ENCODE results near the gene EPS8.
"Not testable (repeated sequence)": the region's sequence is repeated elsewhere in the genome, so short reads cannot be mapped to it uniquely, and the experiment has no call there.

The EPS8 gene

DNA sequence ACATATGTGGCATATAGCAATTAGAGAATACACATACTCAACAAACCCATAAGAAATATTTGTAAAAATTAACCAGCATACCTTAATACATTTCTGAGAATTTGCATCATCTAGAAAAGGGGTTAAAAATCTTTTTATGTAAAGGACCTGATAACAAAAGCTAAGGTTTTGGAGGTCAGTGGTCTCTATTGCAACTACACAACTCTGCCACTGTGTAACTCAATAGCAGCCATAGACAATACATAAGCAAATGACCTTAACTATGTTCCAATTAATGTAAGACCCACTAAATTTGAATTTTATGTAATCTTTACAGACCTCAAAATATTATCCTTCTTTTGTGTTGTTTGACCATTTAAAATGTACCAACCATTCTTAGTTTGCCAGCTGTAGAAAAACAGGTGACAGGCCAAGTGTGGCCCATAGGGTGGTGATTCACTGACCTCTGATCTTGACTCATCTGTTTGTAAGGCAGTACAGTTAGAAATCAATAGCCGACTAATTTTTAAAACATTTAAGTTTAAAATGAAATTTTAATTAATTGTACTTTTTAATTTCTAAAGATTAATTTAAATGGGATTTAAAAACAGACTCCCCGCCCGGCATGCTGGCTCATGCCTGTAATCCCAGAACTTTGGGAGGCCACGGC, 7.4 kb upstream of the EPS8 start:
- no peak for DNase-seq

DNA sequence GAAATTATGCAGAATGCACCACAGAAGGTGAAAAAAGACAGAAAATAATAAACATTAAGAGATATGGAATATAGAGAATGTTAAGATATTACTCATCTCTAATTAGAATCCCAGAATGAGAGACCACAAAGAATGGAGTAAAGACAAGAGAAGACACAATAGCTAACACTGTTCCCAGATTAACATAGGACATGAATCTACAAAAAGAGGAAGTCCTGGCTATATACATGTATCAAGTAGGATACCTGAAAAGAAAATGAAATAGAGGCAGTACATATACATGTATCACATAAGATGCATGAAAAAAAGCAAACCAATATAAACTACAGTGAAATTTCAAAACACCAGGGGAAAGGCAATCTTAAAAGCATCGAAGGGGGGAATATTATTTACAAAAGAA, 5.6 kb upstream of the EPS8 start:
- no peak for DNase-seq

DNA sequence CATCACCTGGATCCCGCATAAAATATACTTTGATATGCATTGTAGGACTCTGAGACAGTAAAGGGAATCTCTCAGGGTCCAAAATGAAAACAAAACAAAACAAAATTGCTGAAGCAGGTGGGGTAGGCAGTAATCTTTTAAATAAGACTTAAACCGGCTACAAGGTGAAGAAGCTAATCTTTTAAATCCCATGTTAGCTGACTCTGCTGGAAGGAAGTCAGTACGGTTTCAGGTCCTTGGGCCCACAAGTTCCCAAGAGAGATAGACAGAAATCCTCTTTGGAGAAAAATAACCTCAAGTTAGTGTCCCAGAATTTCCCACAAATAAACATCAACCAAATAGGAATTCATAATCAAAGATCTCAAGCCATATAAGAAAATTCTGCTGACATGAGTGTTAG, 5.0 kb upstream of the EPS8 start:
- DNase-seq, result no peak

- peak in 1 of 2 experiments; percentile 7 for DNase-seq
Measured at GRCh38 chr12:15788233-15789219, 662 bp downstream of the EPS8 start.

- DNase-seq, result no peak
Measured at GRCh38 chr12:15787778-15788177, 1.4 kb downstream of the EPS8 start.

- DNase-seq, result no peak
Measured at GRCh38 chr12:15786772-15787171, 2.4 kb downstream of the EPS8 start.

GRCh38 chr12:15783288-15783687, 5.9 kb downstream of the EPS8 start:
- no peak for DNase-seq

DNA sequence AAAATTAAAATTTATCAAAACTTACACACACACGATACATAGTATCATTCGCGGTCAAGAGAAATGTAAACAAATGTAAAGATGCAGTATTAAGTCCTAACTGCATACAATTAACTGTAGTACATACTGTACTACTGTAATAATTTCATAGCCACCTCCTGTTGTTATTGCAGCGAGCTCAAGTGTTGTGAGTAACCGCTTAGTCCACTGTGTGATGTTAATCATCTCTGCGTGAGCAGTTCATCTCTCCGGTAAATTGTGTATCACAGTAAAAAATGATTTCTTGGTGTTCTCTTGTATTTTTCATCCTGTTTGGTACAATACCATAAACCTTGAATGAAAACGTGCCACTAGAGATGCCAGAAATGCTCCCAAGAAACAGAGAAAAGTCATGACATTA, 6.5 kb downstream of the EPS8 start:
- DNase-seq, result no peak

DNA sequence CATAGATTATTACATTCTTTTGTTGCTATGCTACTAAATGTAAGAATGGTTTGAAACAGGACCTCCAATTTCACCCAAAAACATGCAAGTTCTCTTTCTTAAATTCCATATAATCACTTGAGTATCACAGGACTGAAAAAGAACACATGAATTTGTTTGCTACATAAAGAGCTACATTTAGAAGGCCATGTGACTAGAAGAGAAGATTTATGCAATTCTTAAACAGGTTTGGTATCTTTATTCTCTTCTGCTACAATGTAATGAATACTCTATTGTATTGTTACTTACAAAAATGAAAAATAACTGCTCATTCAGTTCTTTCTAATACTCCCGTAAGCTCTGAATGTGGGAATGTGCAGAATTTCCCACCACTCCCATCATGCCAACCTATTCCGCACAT, 9.3 kb downstream of the EPS8 start:
- no peak for DNase-seq

GRCh38 chr12:15778126-15778525, 11.1 kb downstream of the EPS8 start:
- no peak for DNase-seq

GRCh38 chr12:15777355-15778012, 11.7 kb downstream of the EPS8 start:
- DNase-seq, result no peak

DNA sequence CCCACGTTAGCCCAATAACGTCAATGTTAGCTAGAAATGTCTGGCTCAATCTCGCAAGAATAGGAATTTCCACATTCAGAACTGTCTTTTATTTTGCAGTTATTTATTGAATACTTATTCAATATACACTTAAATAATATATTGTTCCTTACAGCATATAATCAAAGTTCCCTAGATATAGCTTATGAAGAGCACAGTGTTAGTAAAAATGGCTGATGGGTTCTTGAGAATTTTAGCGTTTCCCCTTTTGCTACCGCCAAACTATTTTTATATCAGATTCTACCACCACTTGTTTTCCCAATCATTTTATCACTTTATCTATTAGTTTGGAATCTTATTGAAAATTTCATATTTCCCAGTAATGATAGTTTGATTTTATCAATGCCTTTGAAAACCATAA, 12.7 kb downstream of the EPS8 start:
- DNase-seq, result no peak

DNA sequence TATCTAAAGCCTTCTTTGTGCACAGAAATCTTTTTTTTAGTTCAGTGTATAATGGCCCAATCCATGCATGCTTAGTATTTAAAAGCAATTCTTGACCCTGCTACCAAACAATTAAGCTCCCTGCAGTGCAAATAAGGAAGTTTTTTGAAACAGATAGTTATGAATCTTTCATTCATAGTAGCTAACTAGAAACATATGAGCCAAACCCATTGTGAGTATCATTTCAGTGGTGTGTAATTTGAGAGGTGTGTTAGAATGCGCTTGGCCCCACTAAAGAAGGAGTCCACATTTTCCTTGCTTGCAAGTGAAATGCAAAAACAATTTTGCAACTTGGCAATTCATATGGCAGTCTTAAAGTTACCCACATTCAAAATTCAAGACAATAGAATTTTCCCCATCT, 14.4 kb downstream of the EPS8 start:
- DNase-seq, result no peak

- no peak for DNase-seq
Measured at GRCh38 chr12:15772405-15773018, 16.7 kb downstream of the EPS8 start.

- no peak for DNase-seq
Measured at GRCh38 chr12:15770581-15770980, 18.6 kb downstream of the EPS8 start.

DNA sequence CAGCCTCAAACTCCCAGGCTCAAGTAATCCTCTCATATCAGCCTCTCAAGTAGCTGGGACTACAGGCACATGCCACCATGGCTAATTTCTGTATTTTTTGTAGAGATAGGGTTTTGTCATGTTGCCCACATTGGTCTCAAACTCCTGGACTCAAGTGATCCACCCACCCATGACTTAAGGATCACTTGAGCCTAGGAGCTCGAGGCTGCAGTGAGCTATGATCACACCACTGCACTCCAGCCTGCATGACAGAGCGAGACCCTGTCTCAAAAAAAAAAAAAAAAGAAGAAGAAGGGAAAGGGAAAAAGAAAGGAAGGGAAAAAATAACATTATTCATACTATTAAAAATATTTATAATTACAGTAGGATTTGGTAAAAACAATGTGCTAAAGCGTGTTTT, 19.2 kb downstream of the EPS8 start:
- no peak for DNase-seq

GRCh38 chr12:15769586-15769985, 19.6 kb downstream of the EPS8 start:
- no peak for DNase-seq

DNA sequence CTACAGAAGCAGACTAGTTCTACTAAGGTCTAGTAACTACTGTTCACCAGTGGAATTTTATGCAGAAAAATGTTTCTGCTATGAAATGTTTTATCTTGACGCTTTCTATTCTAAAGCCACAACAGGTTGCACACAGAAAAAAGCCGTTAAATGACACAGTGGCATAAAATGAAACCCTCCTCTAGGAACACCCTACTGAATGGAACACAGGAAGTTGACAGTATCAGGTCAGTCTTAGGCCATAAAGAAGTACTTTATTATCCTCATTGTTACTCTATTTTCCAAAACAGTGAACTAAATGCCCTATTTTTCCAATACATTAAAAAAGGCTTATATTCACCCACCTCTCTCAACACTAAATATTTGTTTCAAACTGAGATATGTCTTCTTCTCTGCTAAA, 21.9 kb downstream of the EPS8 start:
- no peak for DNase-seq

- no peak for DNase-seq
Measured at GRCh38 chr12:15763328-15763727, 25.9 kb downstream of the EPS8 start.

GRCh38 chr12:15762162-15762561, 27.0 kb downstream of the EPS8 start:
- not testable (repeated sequence) for DNase-seq

- DNase-seq, result no peak
Measured at GRCh38 chr12:15757553-15758255, 31.5 kb downstream of the EPS8 start.

DNA sequence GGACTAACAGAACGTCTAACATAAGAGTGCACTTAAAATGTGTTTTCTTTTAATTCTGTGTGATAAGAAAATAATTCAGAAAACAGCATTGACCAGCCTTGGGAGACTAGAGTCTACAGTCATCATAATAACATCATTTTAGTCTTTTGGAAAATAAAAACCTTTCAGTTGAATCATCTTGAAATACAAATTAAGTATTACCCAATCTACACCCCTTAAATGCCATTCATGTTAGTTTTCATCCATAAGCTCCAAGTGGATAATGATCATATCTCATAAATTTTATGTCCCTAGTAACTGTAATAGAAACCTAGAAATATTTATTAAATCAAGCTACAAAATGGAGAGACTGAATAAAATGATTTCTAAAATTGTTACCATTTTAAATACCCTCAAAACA, 32.4 kb downstream of the EPS8 start:
- no peak for DNase-seq

GRCh38 chr12:15754233-15754632, 35.0 kb downstream of the EPS8 start:
- no peak for DNase-seq

All from activated CD4-positive, alpha-beta T cell treated with anti-CD3 and anti-CD28 coated beads, Interleukin-2, amount 50 U/mL, for 4 hours (primary cell).